COLO668 (cell line): Measurements from ENCODE around the gene HDAC1.

Experiments used
- DNase-seq: peaks from one replicate; lab custom pipeline; 2025; ENCODE audit not compliant: unreplicated experiment; lab: John Stamatoyannopoulos, UW

The HDAC1 gene

GRCh38 chr1:32327204-32327603, 35.3 kb downstream of the HDAC1 start:
- DNase-seq: no peak

DNA sequence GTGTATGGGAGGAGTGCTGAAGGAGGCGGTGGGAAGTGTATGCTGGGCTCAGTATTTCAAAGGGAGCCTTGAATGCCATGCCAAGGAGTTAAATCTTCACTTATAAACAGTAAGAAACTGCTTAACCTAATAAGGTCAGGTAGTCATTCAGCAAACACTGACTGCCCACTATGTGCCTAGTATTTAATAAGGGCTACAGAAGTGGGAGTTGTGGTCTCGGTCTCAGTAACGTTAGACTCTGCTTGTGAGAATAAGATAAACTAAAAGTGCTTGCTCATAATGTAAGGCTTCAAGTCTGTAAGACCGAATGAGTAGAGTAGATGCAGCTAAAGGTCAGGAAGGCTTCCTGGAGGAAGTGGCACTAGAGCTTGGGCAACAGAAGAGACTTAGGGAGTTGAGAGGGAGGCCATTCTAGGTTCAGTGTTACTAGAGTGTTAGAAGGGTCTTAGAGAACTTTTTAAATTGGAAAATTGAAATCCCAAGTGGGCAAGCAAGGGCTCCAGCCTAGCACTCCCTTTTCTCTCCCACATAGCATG, 38.1 kb downstream of the HDAC1 start:
- DNase-seq: no peak

- no peak for DNase-seq
Observed at GRCh38 chr1:32330558-32331151, 38.8 kb downstream of the HDAC1 start.

GRCh38 chr1:32331549-32331948, 39.7 kb downstream of the HDAC1 start:
- no peak for DNase-seq

GRCh38 chr1:32332290-32333079, 40.6 kb downstream of the HDAC1 start:
- DNase-seq: peak; percentile 34

- DNase-seq: no peak
Observed at GRCh38 chr1:32333251-32333963, 41.5 kb downstream of the HDAC1 start.

DNA sequence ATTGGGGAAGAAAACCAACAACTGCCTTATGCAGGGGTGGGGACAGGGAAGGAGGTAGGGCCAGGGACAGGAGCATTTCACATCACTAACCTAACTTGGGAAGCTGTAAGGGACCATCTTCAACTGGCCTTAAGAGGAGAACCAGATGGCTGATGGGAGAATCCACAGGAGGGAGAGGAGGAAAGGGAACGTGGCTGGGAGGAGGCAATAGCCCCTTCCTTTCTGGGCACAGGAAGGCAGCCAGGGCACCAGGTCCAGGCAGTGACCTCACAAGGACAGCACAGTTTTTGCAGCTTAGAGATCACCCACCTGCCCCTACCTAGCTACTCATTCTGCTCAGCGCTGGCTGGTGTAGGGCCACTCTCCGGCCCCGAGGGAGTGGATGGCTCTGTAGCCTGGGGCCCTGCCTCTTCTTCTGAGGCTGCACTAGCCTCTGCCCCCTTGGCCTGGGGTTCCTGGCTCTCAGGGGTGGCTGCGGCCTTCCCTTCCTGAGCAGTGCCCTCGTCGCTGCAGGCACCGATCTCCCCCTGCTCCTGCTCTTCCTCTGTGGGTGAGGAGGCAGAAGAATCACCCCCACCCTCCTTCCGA, 42.5 kb downstream of the HDAC1 start:
- DNase-seq: peak; percentile 52

DNA sequence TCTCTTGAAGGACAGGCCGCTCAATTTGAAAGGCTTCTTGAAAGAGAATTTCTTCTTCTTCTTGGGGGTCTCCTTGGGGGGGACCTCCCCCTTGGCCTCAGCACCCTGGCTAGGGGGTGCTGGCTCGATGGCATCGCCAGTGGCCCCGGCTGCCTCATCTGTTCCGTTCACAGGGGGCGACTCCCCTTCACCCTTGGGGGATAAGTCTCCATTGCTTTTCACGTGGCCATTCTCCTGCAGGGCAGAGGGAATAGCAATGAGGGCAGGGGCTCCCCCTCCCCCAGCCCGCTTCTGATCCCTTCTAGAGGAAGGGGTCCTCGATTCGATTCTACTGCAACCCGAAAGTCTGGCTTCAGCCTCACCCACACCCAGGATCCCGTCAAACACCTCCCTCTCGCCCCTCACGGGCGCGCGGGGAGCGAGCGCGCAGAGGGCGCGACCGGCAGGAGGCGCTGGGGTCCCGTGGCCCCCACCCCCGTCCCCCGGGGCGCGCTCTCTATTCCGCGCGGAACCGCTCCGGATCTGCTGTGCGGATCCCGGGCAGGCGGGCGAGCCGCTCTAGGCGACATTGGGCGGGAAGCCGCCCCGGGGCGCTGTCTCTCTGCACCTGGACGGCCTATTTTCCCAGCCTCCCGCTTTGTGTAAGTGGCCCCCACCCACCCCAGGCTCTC, 43.1 kb downstream of the HDAC1 start:
- peak; percentile 94 for DNase-seq

GRCh38 chr1:32335535-32335789, 43.6 kb downstream of the HDAC1 start:
- no peak for DNase-seq

DNA sequence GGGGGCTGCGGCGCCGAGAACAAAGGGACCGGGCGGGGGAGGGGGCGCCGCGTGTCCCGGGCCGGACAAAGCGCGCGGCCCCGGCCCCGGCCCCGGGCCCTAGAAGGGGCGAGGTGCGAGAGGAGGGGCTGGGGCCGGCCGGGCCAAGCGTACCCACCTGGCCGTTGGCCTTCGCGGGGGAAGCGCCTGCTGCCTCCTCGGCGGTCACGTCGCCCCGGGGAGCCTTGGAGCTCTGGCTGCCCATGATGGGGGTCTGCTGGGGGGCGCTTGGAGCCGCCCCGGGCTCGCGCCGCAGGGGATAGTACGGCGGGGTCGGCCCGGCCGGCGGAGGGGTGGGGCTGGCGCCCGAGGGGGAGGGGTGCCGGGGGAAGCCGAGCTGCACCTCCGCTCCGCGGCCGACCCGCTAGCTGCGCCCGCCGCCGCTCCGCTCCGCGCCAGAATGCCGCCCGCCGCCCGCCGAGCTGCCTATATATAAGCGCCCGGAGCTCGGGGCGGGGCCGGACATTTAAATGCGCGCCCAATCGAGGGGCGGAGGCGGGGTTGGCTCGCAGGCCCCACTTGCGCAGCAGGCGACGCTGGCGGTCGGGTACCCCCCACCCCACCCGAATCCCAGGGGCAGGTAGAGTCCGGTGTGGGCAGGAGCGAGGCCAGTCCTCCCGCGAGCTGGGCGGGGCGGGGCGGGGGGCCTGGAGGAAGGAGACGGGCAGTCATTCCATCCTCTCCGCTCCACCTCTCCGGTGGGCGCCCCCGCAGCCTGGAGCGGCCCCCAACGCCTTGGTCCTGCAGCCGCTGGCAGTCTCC, 44.1 kb downstream of the HDAC1 start, which contains the start of gene MARCKSL1:
Gene MARCKSL1 (minus strand): TSS at position 444 of the 801 bp plus-strand sequence. CDS start 200 bp downstream, at position 244.
- peak; percentile 93 for DNase-seq

DNA sequence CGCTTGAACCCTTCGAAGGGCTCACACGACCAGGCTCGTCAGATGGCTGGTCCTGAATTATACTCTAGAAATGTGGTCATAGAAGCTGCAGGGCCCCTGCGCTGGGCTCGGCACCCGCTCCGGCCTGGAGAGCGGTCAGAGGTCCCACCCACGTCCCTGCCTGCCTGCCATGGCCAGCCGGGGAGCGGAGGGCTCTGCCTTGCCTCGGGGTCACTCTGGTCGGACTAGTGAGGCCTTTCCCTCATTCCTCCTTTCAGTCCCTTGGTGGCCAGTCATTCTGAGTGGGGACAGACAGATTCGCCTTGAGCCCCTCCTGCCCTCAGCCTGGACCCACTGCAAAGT, 44.7 kb downstream of the HDAC1 start:
- no peak for DNase-seq

- DNase-seq: no peak
Observed at GRCh38 chr1:32336963-32337675, 45.2 kb downstream of the HDAC1 start.

GRCh38 chr1:32337855-32338636, 46.2 kb downstream of the HDAC1 start:
- peak; percentile 52 for DNase-seq

GRCh38 chr1:32338637-32339145, 46.8 kb downstream of the HDAC1 start:
- no peak for DNase-seq

GRCh38 chr1:32339363-32339978, 47.6 kb downstream of the HDAC1 start:
- DNase-seq: no peak

DNA sequence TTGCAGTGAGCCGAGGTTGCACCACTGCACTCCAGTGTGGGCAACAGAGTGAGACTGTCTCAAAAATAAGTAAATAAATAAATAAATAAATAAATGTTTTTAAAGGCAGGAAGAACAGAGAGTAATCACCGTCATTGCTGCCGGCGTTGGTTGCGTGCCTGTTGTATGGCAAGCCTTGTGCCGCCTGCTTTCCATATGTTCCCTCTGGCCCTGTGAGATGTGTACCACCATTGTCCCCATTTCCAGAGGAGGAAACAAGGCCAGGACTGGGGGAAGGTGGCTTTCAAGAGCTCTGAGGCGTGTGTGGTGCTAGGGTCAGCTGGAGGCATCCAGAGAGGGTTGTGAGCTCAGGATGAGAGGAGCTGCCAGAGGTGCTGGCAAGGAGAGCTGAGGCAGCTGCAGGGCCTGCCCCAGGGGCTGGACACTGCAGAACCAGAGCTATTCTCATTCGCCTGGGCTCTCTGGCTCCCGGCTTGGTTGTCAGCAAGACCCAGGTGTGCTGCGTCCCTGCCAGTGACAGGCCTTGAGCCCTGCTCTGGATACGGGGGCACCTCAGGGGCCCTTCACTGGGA, 49.4 kb downstream of the HDAC1 start:
- DNase-seq: no peak

GRCh38 chr1:32341971-32342370, 50.1 kb downstream of the HDAC1 start:
- DNase-seq: no peak

GRCh38 chr1:32342704-32343103, 50.8 kb downstream of the HDAC1 start:
- DNase-seq: no peak
